ENCODE measurements around the gene DPYSL5. TPM values are rescaled to one million over a fixed set of nuclear protein-coding genes. Genes with fewer than 3 reads are reported as not detected.
"Not testable (repeated sequence)": the region's sequence is repeated elsewhere in the genome, so short reads cannot be mapped to it uniquely, and the experiment has no call there.

Gene DPYSL5
- total RNA-seq, 1 donor from 2014 or later = not detected

GRCh38 chr2:26873286-26873983, 25.5 kb downstream of the DPYSL5 start:
- DNase-seq (ENCODE audit: low spot score) (no peak), ATAC-seq (no peak)

GRCh38 chr2:26874514-26874913, 26.6 kb downstream of the DPYSL5 start:
- no peak for ATAC-seq
- no peak for DNase-seq (ENCODE audit: low spot score)

- ATAC-seq = no peak
- no peak for DNase-seq (ENCODE audit: low spot score)
Measured at GRCh38 chr2:26875065-26875634, 27.2 kb downstream of the DPYSL5 start.

GRCh38 chr2:26875808-26876207, 27.9 kb downstream of the DPYSL5 start:
- DNase-seq (ENCODE audit: low spot score) (no peak), ATAC-seq (no peak)

- DNase-seq (ENCODE audit: low spot score) (no peak), ATAC-seq (no peak)
Measured at GRCh38 chr2:26876260-26876659, 28.3 kb downstream of the DPYSL5 start.

GRCh38 chr2:26877276-26877675, 29.3 kb downstream of the DPYSL5 start:
- no peak for DNase-seq (ENCODE audit: low spot score)
- ATAC-seq = no peak

GRCh38 chr2:26880161-26880560, 32.2 kb downstream of the DPYSL5 start:
- DNase-seq (ENCODE audit: low spot score) (no peak), ATAC-seq (no peak)

- ATAC-seq (no peak), DNase-seq (ENCODE audit: low spot score) (no peak)
Measured at GRCh38 chr2:26880910-26881435, 33.0 kb downstream of the DPYSL5 start.

- DNase-seq (ENCODE audit: low spot score); ATAC-seq: not testable (repeated sequence)
Measured at GRCh38 chr2:26882220-26882619, 34.3 kb downstream of the DPYSL5 start.

GRCh38 chr2:26883956-26884355, 36.0 kb downstream of the DPYSL5 start:
- DNase-seq (ENCODE audit: low spot score) = no peak
- no peak for ATAC-seq

- ATAC-seq (no peak), DNase-seq (ENCODE audit: low spot score) (no peak)
Measured at GRCh38 chr2:26884486-26884885, 36.6 kb downstream of the DPYSL5 start.

GRCh38 chr2:26885651-26886329, 37.9 kb downstream of the DPYSL5 start:
- ATAC-seq (no peak), DNase-seq (ENCODE audit: low spot score) (no peak)

GRCh38 chr2:26886736-26887135, 38.8 kb downstream of the DPYSL5 start:
- DNase-seq (ENCODE audit: low spot score) (no peak), ATAC-seq (no peak)

GRCh38 chr2:26887151-26887550, 39.2 kb downstream of the DPYSL5 start:
- no peak for ATAC-seq

GRCh38 chr2:26889796-26890195, 41.9 kb downstream of the DPYSL5 start:
- no peak for ATAC-seq
- DNase-seq (ENCODE audit: low spot score) = no peak

More at GRCh38 chr2:26887151-26887550, 39.2 kb downstream of the DPYSL5 start:
- no peak for DNase-seq (ENCODE audit: low spot score)

- DNase-seq (ENCODE audit: low spot score) = no peak
- ATAC-seq = no peak
Measured at GRCh38 chr2:26890341-26891000, 42.5 kb downstream of the DPYSL5 start.

GRCh38 chr2:26892133-26892532, 44.2 kb downstream of the DPYSL5 start:
- DNase-seq (ENCODE audit: low spot score) (no peak), ATAC-seq (no peak)

- DNase-seq (ENCODE audit: low spot score) (no peak), ATAC-seq (no peak)
Measured at GRCh38 chr2:26892922-26893524, 45.1 kb downstream of the DPYSL5 start.

GRCh38 chr2:26894136-26894535, 46.2 kb downstream of the DPYSL5 start:
- no peak for DNase-seq (ENCODE audit: low spot score)
- ATAC-seq = no peak

- DNase-seq (ENCODE audit: low spot score) = no peak
Measured at GRCh38 chr2:26897807-26898479, 50.0 kb downstream of the DPYSL5 start.

More at GRCh38 chr2:26897807-26898479, 50.0 kb downstream of the DPYSL5 start:
- no peak for ATAC-seq
